Esophagus (tissue), 2 donors: ENCODE data around the gene ITGB5. TPM values are rescaled to one million over a fixed set of nuclear protein-coding genes. Genes with fewer than 3 reads are reported as not detected.
"Not testable (repeated sequence)": the region's sequence is repeated elsewhere in the genome, so short reads cannot be mapped to it uniquely, and the experiment has no call there.

ENCODE experiments used
- H3K27ac ChIP-seq, 2 donors: one replicate each; pipeline ENCODE4 v1.5.1; 2013; ENCODE audit warnings: low read depth in 2 of 2, mild to moderate bottlenecking in 2 of 2, inconsistent platforms in 1 of 2, low read length in 1 of 2, moderate library complexity in 1 of 2
- H3K27me3 ChIP-seq, 2 donors: one replicate each; pipeline ENCODE4 v1.6.1; 2013; ENCODE audit warnings: low read length in 2 of 2, control low read depth in 1 of 2, mild to moderate bottlenecking in 1 of 2; ENCODE audit not compliant: insufficient read depth in 2 of 2, control insufficient read depth in 1 of 2
- H3K36me3 ChIP-seq, 2 donors: one replicate each; pipeline ENCODE4 v1.6.1; 2013; ENCODE audit warnings: low read length in 1 of 2; ENCODE audit not compliant: control insufficient read depth in 2 of 2, insufficient read depth in 2 of 2
- H3K4me1 ChIP-seq, 2 donors: one replicate each; pipeline ENCODE4 v1.6.1; 2013; ENCODE audit warnings: low read length in 1 of 2; ENCODE audit not compliant: control insufficient read depth in 2 of 2, insufficient read depth in 2 of 2
- H3K4me3 ChIP-seq, 2 donors: one replicate each; pipeline ENCODE4 v1.5.1; 2013; ENCODE audit warnings: low read length in 2 of 2, mild to moderate bottlenecking in 2 of 2, low read depth in 1 of 2, moderate library complexity in 1 of 2
- H3K9me3 ChIP-seq, 2 donors: one replicate each; pipeline ENCODE4 v1.6.1; 2013; ENCODE audit warnings: mild to moderate bottlenecking in 2 of 2, low read depth in 1 of 2, low read length in 1 of 2, moderate library complexity in 1 of 2; ENCODE audit not compliant: control insufficient read depth in 2 of 2, insufficient read depth in 1 of 2
- WGBS, 2 donors: extraction: QIAGEN DNeasy Blood & Tissue Kit; methylation state at CpG; one replicate each; pipeline ENCODE4 v1.1.7; 2013; 5-methylcytosine and 5-hydroxymethylcytosine counted together
- polyA plus RNA-seq, 2 donors: library from polyadenylated mRNA; stranded (reverse); fragments of 200-250 nt; gene quantifications; one replicate each; pipeline ENCODE4 v1.2.3, GENCODE V29; 2013
- donor health status: healthy with polysubstance abuse.
- donor health status: Bipolar disorder and iron deficiency.

Gene ITGB5
- polyA plus RNA-seq, 2 donors = 19.5 to 39.6 TPM

DNA sequence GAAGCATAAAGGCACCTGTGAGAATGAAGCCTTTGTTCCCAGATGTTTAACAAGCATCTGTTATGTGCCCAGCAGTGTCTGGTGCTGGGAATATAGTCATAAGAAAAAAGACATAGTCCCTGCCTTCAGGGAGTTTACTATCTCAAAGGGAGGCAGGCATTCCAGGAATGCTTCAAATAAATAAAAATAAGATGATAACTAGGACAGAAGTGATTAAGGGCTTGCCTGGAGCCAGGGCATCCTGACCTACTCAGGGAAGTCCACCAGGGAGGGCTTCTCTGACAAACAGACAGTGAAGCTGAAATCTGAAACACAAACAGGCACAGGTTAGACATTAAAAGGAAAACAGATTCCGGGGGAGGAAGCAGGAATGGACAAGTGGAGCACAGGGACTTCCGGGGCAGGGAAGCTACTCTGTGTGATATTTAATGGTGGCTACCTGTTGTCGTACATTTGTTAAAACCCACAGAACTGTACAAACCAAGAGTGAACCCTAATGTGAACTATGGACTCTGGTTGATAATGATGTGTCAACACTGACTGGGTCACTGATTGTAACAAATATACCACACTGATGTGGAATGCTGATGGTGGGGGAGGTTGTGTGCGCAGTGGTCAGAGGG, 53.3 kb downstream of the ITGB5 start:
- Histone ChIP-seq H3K9me3 (no peaks in the 10 kb centered on the region), H3K4me3 (no peak overlapping the region), H3K27ac (no peak overlapping the region), H3K4me1 (peaks cover 5 to 21% of the 10 kb centered on the region in 2 donors), H3K27me3 (no peaks in the 10 kb centered on the region), H3K36me3 (peaks cover 0 to 8% of the 10 kb centered on the region in 2 donors)
- 86 to 90% methylated on average over 4 of the region's 4 CpGs for WGBS, 2 donors

DNA sequence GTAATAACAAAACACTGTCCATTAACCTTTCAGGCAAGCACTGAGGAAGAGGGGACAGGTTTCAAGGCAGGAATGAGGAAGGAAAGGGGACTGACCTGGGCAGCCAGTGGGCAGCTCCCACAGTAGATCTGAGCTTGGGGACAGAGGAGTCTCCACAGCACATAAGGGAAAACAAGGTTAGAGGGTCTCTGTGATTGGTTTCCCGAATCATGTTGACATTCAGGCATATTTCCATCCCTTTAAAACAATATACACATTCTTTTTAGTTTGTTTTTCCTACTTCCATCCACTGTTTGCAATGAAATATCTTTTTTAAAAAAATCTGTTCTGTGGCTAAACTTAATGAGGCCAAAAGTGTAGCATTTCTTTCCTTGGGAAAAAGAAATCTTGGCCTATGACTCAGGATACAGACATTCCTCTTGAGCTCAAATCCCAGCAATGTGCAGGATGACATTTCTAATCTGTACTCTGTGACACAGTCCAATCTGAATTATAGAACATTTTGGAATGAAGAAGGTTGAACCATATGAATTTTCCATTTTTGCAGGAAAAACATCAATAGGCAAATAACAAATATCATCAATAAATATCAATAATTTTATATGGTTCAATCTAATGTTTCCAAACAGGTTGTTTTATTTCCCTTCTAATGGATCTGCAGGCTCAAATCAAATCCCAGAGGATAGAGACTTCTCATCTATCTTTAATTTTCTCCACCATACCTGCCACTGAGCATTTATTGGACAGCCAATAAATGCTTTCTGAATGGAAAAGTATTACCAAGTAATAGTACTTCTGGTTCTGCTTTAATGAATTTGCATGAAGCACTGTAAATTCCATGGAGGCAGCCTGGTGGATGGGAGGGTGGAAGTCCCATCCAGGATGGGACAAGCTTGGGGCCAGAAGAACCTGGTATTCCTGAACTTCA, 54.1 kb downstream of the ITGB5 start:
- Histone ChIP-seq H3K9me3 (no peaks in the 10 kb centered on the region), H3K4me3 (no peak overlapping the region), H3K27me3 (no peaks in the 10 kb centered on the region), H3K4me1 (peaks cover 5 to 21% of the 10 kb centered on the region in 2 donors), H3K36me3 (peaks cover 0 to 8% of the 10 kb centered on the region in 2 donors), H3K27ac (peak overlapping the region; percentile 2 to 34)
- WGBS, 2 donors = 73 to 76% methylated on average over 1 of the region's 1 CpG

DNA sequence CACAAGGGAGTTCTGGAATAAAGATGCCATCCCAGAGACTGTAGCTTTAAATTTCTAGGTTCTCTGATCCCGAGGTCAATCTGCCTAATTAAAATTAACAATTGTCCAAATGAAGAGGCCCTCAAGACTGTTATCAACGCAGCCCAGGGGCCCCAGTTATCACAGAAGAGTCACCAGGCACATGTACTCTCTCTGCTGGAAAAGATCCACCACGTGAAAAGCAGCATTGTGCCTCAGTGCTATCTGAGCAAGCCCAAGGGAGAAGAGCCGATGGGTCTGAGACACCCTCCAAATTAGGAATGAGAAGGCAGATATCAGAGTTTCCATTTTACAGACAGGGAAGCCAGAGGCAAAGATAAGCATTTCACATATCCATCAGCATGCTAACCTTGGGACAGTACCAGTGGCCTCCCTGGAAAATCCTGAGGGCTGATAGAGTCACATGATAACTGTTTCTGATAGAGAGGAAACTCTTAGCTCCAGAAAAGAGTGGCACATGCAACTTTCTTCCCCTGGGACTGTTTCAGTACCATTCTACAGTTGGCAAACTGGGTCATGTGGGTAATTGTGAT, 55.5 kb downstream of the ITGB5 start:
- 76 to 81% methylated on average over 4 of the region's 4 CpGs for WGBS, 2 donors
- Histone ChIP-seq H3K4me3 (no peak overlapping the region), H3K36me3 (peaks cover 0 to 8% of the 10 kb centered on the region in 2 donors), H3K4me1 (peaks cover 5 to 15% of the 10 kb centered on the region in 2 donors), H3K9me3 (no peaks in the 10 kb centered on the region), H3K27ac (no peak overlapping the region), H3K27me3 (no peaks in the 10 kb centered on the region)

DNA sequence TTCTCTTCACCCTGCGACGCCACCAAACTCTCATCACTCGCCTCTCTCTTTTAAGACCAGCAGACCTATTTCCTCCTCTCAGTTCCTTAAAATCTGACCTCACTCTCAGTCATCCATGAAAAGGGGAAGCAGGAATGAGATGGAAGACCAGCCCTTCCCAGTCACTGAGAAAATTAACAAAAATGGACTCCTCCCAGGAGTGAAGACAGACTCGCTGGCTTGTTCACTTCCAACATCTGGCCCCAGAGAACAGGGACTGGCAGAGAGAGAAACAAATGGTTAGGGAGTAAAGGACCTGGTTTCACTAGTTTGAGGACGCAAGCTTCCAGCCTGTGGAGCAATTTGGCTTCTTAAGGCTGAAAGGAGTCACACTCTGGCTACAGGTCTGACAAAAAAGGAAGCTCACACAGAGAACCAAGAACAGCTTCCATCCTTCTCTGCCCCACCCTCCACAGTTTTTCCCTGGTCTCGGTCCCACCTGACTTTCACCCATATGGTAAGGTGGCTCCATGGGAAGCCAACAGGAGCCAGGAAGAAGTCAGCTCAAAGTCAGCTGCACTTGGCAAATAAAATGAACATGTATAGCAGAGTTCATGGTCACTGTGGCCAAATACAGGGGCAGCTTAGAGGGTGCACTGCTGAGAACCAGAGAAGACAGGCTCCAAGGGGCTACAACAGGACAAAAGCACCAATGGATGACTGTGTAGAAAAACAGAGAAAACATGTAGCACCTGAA, 57.2 kb downstream of the ITGB5 start:
- Histone ChIP-seq H3K27me3 (no peaks in the 10 kb centered on the region), H3K27ac (peak overlapping the region in 1 of 2 donors; percentile 60), H3K4me1 (peaks cover 3 to 9% of the 10 kb centered on the region in 2 donors), H3K36me3 (peaks cover 0 to 8% of the 10 kb centered on the region in 2 donors), H3K4me3 (no peak overlapping the region), H3K9me3 (no peaks in the 10 kb centered on the region)
- WGBS, 2 donors = 68 to 69% methylated on average over 6 of the region's 6 CpGs

DNA sequence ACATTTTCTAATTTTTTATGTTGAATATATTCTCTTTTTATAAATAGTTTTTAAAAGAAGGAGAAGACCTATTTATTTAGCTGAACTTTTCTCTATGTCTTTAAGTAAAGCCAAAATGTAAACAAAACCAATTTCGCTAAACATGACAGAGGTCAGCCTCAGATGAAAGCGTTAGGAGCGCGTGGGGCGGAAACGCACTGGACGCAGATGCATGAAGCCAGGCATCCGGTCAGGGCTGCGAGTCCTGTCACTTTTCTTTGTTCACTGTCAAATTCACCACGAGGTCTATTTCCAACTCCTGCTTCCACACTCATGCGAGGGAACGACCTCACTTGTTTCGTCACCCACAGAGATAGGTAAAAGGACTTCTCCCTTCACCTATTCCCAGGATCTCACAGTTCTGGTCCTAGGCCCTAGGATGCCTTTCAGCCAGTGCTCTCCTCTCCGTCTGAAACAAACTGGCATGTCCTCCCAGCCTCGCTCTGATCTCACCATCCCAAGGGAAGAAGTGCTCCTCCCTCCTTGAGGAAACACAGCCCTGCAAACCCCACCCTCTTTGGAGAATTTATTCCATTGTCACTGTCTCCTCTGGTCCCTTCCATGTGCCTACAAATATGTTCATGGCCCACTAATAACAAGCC, 57.9 kb downstream of the ITGB5 start:
- H3K9me3 ChIP-seq = no peaks in the 10 kb centered on the region
- peaks cover 0 to 8% of the 10 kb centered on the region in 2 donors for H3K36me3 ChIP-seq
- peak overlapping the region in 1 of 2 donors; percentile 60 for H3K27ac ChIP-seq
- peaks cover 3 to 7% of the 10 kb centered on the region in 2 donors for H3K4me1 ChIP-seq
- 77 to 86% methylated on average over 15 of the region's 15 CpGs for WGBS, 2 donors
- H3K4me3 ChIP-seq = no peak overlapping the region
- H3K27me3 ChIP-seq = no peaks in the 10 kb centered on the region

DNA sequence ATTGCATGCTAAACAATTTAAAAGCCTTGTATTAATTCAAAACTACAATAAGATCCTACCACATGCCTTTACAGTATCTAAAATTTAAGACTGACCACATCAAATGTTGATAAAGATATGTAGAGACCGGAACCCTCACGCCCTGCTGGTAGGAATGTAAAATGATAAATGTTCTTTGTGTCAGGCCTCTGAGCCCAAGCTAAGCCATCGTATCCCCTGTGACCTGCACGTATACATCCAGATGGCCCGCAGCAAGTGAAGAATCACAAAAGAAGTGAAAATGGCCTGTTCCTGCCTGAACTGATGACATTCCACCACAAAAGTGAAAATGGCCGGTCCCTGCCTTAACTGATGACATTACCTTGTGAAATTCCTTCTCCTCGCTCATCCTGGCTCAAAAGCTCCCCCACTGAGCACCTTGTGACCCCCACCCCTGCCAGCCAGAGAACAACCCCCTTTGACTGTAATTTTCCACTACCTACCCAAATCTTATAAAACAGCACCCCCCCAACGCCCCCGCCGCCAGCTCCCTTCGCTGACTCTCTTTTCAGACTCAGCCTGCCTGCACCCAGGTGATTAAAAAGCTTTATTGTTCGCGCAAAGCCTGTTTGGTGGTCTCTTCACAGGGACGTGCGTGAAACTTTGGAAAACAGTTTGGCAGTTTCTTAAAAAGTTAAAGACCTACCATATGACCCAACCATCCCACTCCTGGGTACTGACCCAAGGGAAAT, 59.5 kb downstream of the ITGB5 start:
- not testable (repeated sequence) for H3K9me3 ChIP-seq, H3K4me1 ChIP-seq, H3K4me3 ChIP-seq, H3K27me3 ChIP-seq, H3K36me3 ChIP-seq
- H3K27ac ChIP-seq = peak overlapping the region in 1 of 2 donors; percentile 56
- 75 to 78% methylated on average over 15 of the region's 15 CpGs for WGBS, 2 donors

DNA sequence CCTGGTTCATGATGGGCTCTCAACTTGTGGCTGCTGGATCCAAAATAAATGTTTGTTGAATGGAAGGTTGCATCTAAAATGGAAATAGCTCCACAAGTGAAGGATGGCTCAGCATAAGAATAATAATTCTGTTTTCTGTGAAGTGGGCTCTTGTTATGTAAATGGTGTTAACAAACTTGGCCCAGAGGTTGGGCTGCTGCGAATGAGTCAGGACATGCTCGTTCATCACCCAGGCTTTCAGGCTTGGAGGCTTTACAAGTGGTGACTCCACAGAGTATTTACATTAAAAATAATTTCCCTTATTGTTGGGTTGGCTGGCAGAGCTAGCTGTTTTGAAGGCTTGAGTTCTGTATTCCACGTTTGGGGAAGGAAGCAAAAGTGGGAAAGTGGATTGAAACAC, 60.5 kb downstream of the ITGB5 start:
- Histone ChIP-seq H3K27me3 (no peaks in the 10 kb centered on the region), H3K27ac (peak overlapping the region; percentile 74 to 82), H3K36me3 (peaks cover 0 to 4% of the 10 kb centered on the region in 2 donors), H3K9me3 (no peaks in the 10 kb centered on the region), H3K4me3 (no peak overlapping the region), H3K4me1 (peaks cover 3 to 7% of the 10 kb centered on the region in 2 donors)
- WGBS, 2 donors = 14 to 36% methylated on average over 3 of the region's 3 CpGs

DNA sequence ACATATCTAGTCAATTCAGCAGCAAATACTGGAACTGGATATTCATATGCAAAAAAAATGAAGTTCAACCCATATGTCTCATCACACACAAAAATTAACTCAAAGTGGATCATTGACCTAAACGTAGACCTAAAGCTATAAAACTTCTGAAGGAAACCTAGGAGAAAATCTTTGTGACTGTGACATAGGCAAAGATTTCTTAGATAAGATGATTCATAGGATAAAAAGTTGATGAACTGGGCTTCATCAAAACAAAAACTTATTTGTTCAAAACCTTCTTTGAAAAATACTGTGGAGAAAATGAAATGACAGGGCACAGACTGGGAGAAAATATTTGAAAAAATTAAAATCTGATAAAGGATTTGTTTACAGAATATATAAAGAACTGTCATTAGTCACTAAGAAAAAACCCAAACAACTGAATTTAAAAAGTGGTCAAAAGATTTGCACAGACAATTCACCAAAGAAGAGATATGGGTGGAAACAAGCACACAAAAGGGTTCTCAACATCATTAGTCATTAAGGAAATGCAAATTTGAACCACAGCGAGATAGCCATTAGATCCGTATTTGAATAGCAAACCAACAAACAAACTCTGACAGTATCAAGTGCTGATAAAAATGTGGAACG, 62.8 kb downstream of the ITGB5 start:
- H3K27ac ChIP-seq = no peak overlapping the region
- H3K4me1 ChIP-seq = peaks cover under 1 to 3% of the 10 kb centered on the region in 2 donors
- no peaks in the 10 kb centered on the region for H3K27me3 ChIP-seq
- H3K36me3 ChIP-seq = peaks cover 0 to 2% of the 10 kb centered on the region in 2 donors
- no peak overlapping the region for H3K4me3 ChIP-seq
- WGBS, 2 donors = 90 to 91% methylated on average over 4 of the region's 4 CpGs
- H3K9me3 ChIP-seq = no peaks in the 10 kb centered on the region
